ENCODE results near the gene CDK5RAP2.

CDK5RAP2 gene

DNA sequence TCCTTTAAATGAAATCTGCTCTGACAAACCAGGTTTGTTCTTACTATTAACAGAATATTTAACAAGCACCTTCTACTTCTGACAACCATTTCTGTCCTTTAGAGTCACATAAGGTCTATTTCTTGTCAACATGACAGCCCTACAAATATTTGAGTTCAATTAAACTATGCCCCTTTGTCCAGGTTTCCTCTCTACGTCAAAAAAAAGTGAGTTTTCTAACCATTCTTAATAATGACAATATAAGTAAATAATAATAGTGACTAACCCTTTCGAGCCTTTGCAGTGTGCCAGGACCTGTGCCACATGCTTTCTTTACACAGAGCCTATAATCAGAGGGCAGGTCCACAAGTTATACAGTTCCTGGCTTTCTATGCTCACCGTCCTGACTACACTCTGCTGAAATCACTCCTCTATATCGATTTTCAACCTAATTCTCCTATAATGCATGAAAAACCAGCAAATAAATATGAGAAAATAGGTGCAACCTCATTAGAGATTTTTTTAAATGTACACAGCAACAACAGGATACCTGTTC lies 115.0 kb downstream of the CDK5RAP2 start:
- TF ChIP-seq TEAD4 (IDR thresholded peaks at IDR 0.05) (no peak), NFIC (IDR thresholded peaks at IDR 0.05) (no peak), TCF12 (IDR thresholded peaks at IDR 0.05; ENCODE audit: low read depth) (no peak), EGR1 (IDR thresholded peaks at IDR 0.05) (no peak), FOXM1 (IDR thresholded peaks at IDR 0.05; ENCODE audit: borderline replicate concordance, low read depth) (no peak), EP300 (IDR thresholded peaks at IDR 0.05; ENCODE audit: borderline replicate concordance) (no peak), YY1 (IDR thresholded peaks at IDR 0.05; ENCODE audit: low read depth) (no peak), ZBTB7A (IDR thresholded peaks at IDR 0.05; ENCODE audit: low read depth) (no peak), CEBPB (IDR thresholded peaks at IDR 0.05) (no peak)
- TF ChIP-seq, protein P1, sequence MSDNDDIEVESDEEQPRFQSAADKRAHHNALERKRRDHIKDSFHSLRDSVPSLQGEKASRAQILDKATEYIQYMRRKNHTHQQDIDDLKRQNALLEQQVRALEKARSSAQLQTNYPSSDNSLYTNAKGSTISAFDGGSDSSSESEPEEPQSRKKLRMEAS (IDR thresholded peaks at IDR 0.05): no peak
- TF ChIP-seq, protein P2, sequence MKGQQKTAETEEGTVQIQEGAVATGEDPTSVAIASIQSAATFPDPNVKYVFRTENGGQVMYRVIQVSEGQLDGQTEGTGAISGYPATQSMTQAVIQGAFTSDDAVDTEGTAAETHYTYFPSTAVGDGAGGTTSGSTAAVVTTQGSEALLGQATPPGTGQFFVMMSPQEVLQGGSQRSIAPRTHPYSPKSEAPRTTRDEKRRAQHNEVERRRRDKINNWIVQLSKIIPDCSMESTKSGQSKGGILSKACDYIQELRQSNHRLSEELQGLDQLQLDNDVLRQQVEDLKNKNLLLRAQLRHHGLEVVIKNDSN (IDR thresholded peaks at IDR 0.05): no peak
- TF ChIP-seq, protein P3, sequence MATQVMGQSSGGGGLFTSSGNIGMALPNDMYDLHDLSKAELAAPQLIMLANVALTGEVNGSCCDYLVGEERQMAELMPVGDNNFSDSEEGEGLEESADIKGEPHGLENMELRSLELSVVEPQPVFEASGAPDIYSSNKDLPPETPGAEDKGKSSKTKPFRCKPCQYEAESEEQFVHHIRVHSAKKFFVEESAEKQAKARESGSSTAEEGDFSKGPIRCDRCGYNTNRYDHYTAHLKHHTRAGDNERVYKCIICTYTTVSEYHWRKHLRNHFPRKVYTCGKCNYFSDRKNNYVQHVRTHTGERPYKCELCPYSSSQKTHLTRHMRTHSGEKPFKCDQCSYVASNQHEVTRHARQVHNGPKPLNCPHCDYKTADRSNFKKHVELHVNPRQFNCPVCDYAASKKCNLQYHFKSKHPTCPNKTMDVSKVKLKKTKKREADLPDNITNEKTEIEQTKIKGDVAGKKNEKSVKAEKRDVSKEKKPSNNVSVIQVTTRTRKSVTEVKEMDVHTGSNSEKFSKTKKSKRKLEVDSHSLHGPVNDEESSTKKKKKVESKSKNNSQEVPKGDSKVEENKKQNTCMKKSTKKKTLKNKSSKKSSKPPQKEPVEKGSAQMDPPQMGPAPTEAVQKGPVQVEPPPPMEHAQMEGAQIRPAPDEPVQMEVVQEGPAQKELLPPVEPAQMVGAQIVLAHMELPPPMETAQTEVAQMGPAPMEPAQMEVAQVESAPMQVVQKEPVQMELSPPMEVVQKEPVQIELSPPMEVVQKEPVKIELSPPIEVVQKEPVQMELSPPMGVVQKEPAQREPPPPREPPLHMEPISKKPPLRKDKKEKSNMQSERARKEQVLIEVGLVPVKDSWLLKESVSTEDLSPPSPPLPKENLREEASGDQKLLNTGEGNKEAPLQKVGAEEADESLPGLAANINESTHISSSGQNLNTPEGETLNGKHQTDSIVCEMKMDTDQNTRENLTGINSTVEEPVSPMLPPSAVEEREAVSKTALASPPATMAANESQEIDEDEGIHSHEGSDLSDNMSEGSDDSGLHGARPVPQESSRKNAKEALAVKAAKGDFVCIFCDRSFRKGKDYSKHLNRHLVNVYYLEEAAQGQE (IDR thresholded peaks at IDR 0.05; ENCODE audit: low read depth): no peak

DNA sequence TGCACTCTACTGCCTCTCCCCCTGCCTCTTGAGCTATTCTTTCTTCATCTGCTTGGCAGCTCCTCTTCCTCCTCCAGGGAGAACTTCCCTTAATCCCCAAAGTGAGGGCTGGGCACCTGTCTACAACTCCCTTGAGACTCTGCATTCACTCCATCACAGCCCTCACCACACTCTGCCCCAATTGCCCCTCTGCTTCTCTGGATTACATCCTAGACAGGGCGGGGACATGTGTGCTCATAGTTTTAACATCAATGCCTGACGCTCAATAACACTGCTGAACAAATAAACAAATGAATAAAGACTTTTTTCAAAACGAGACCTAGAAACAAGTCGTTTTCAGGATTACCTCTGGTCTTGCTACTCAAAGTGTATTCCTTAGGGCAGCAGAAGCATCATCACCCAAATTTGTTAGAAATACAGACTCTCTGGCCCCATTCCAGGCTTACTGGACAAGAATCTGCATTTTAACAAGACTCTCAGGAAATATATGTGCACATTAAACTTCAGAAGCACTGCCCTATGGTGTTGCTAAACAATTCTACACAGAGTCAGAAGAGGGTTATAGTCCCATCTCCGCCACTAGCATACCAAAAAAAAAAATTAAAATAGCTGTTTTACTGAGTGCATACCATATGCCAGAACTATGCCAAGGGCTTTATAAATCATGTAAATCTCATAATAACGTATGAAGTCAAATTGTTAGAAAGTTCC lies 115.6 kb downstream of the CDK5RAP2 start:
- TF ChIP-seq, protein P3 (IDR thresholded peaks at IDR 0.05; ENCODE audit: low read depth): no peak

DNA sequence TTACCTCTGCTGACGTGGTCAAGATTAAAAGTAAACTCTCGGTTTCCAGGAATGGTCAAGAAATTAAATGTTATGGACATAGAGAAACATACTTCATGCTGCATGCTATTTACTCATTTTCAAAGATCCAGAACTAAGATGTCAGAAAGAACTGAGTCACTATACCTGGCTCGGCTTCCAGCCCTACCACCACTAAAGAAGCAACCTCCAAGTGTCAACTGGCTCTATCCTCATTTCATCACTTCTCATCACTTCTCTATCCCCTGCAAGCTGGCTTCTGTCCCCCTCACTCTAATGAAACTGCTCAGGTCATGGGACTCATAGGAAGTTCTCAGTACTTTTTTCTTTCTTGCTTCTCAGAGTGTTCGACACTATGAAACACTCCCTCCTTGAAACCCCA lies 116.2 kb downstream of the CDK5RAP2 start:
- TF ChIP-seq CREB1 (IDR thresholded peaks at IDR 0.05; ENCODE audit: low read depth): no peak
- no peak for TF ChIP-seq RAD21 (IDR thresholded peaks at IDR 0.05; ENCODE audit: low read depth)
- no peak for TF ChIP-seq YY1 (IDR thresholded peaks at IDR 0.05; ENCODE audit: low read depth)
- no peak for TF ChIP-seq FOXM1 (IDR thresholded peaks at IDR 0.05; ENCODE audit: borderline replicate concordance, low read depth)
- TF ChIP-seq EP300 (IDR thresholded peaks at IDR 0.05; ENCODE audit: borderline replicate concordance): no peak
- TF ChIP-seq TCF12 (IDR thresholded peaks at IDR 0.05; ENCODE audit: low read depth): no peak
- TF ChIP-seq CEBPB (IDR thresholded peaks at IDR 0.05): no peak
- no peak for TF ChIP-seq NFIC (IDR thresholded peaks at IDR 0.05)
- TF ChIP-seq ZBTB7A (IDR thresholded peaks at IDR 0.05; ENCODE audit: low read depth): no peak
- no peak for TF ChIP-seq TEAD4 (IDR thresholded peaks at IDR 0.05)
- TF ChIP-seq, protein P2 (IDR thresholded peaks at IDR 0.05): no peak
- TF ChIP-seq, protein P1 (IDR thresholded peaks at IDR 0.05): no peak
- no peak for TF ChIP-seq EGR1 (IDR thresholded peaks at IDR 0.05)
- TF ChIP-seq TAF1 (IDR thresholded peaks at IDR 0.05; ENCODE audit: low read depth): no peak
- TF ChIP-seq, protein P3 (IDR thresholded peaks at IDR 0.05; ENCODE audit: low read depth): no peak

DNA sequence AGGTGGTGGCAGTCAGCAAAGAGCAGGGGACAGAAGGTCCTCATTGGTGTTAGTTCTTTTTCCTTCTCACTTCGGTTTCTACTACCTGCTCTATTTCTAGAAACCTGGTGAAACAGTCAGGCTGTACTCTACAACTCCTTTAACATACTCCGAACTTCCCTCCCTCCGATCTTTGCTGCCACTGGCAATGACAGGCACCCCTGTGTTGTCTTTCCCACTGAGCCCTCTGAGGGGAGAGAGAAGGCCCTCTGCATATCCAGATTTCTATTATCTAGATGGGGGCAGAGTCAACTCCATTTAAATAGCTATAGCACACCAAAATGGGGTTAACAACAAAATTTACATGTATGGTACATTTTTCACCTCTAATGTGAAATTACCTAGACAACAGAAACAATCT lies 123.7 kb downstream of the CDK5RAP2 start:
- no peak for TF ChIP-seq TCF12 (IDR thresholded peaks at IDR 0.05; ENCODE audit: low read depth)
- no peak for TF ChIP-seq EP300 (IDR thresholded peaks at IDR 0.05; ENCODE audit: borderline replicate concordance)
- TF ChIP-seq YY1 (IDR thresholded peaks at IDR 0.05; ENCODE audit: low read depth): no peak
- no peak for TF ChIP-seq ZBTB7A (IDR thresholded peaks at IDR 0.05; ENCODE audit: low read depth)
- TF ChIP-seq, protein P1 (IDR thresholded peaks at IDR 0.05): no peak
